Sigmoid colon (tissue), 4 donors: ENCODE results near the gene APH1A.

Experiments used
- EP300 ChIP-seq, 4 donors: sonication (generic); formaldehyde crosslinking; IDR thresholded peaks; one replicate each; pipeline ENCODE4 v1.6.1; 2017; ENCODE audit warnings: antibody characterized with exemption in 4 of 4
- POLR2A ChIP-seq, 2 donors: fragments of 450-650 bp; IDR thresholded peaks; one replicate each; pipeline ENCODE4 v1.6.1; 2016; ENCODE audit warnings: antibody characterized with exemption in 2 of 2, mild to moderate bottlenecking in 2 of 2, moderate library complexity in 2 of 2
- POLR2AphosphoS5 ChIP-seq, 4 donors: sonication (generic); formaldehyde crosslinking; IDR thresholded peaks; one replicate each; pipeline ENCODE4 v1.6.1; 2017; ENCODE audit warnings: antibody characterized with exemption in 4 of 4
- TF ChIP-seq, protein P1 (sequence below), 4 experiments: fragments of 450-650 bp in 3 of 4; fragments of 200-600 bp in 1 of 4; IDR thresholded peaks; one replicate each; pipeline ENCODE4 v1.5.1; 2016 to 2019; ENCODE audit warnings: antibody characterized with exemption in 4 of 4, mild to moderate bottlenecking in 3 of 4, moderate library complexity in 2 of 4

DNA sequence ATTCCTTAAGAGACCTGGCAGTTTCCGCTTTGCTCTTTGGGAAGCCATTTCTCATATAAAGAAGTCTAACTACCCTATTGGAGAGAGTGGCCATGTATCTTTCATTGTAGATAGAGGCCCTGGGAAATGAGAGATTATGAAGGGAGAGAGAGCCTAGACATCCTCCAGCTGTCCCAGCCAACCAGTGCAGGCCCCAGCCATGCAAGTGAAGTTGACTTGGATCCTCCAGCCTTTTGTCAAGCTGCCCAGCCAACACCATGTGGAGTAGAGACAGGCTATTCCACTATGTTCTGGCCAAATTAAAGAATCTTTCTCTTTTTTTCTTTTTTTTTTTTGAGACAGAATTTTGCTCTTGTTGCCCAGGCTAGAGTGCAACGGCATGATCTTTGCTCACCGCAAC, 25.8 kb downstream of the APH1A start:
- TF ChIP-seq, protein P1, sequence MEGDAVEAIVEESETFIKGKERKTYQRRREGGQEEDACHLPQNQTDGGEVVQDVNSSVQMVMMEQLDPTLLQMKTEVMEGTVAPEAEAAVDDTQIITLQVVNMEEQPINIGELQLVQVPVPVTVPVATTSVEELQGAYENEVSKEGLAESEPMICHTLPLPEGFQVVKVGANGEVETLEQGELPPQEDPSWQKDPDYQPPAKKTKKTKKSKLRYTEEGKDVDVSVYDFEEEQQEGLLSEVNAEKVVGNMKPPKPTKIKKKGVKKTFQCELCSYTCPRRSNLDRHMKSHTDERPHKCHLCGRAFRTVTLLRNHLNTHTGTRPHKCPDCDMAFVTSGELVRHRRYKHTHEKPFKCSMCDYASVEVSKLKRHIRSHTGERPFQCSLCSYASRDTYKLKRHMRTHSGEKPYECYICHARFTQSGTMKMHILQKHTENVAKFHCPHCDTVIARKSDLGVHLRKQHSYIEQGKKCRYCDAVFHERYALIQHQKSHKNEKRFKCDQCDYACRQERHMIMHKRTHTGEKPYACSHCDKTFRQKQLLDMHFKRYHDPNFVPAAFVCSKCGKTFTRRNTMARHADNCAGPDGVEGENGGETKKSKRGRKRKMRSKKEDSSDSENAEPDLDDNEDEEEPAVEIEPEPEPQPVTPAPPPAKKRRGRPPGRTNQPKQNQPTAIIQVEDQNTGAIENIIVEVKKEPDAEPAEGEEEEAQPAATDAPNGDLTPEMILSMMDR (IDR thresholded peaks at IDR 0.05), result no peak
- TF ChIP-seq POLR2A (IDR thresholded peaks at IDR 0.05), result no peak
- TF ChIP-seq EP300 (IDR thresholded peaks at IDR 0.05), result no peak
- TF ChIP-seq POLR2AphosphoS5 (IDR thresholded peaks at IDR 0.05), result no peak
